Smooth muscle cell (in vitro differentiated cells): Measurements from ENCODE around the gene PIK3C2G. TPM values are rescaled to one million over a fixed set of nuclear protein-coding genes. Genes with fewer than 3 reads are reported as not detected.

Source experiments
- DNase-seq: peaks from one replicate; lab custom pipeline; 2025; ENCODE audit not compliant: unreplicated experiment; lab: John Stamatoyannopoulos, UW
- H2AFZ ChIP-seq: fragments of 200-600 bp; sonication (generic); 2 replicates; pipeline ENCODE4 v1.6.0; 2016; ENCODE audit warnings: antibody characterized with exemption, low read depth, mild to moderate bottlenecking
- H3F3A ChIP-seq: fragments of 200-600 bp; sonication (generic); 2 replicates; pipeline ENCODE4 v1.6.0; 2017; ENCODE audit warnings: antibody characterized with exemption, low read depth
- H3K27ac ChIP-seq: fragments of 200-600 bp; sonication (generic); 2 replicates; pipeline ENCODE4 v1.5.1; 2016; ENCODE audit warnings: low read depth, mild to moderate bottlenecking
- H3K27me3 ChIP-seq: fragments of 200-600 bp; sonication (generic); 2 replicates; pipeline ENCODE4 v1.6.1; 2016; ENCODE audit warnings: low read depth, mild to moderate bottlenecking
- H3K36me3 ChIP-seq: fragments of 200-600 bp; sonication (generic); 2 replicates; pipeline ENCODE4 v1.5.1; 2016; ENCODE audit warnings: low read depth
- H3K4me1 ChIP-seq: fragments of 200-600 bp; sonication (generic); 2 replicates; pipeline ENCODE4 v1.5.1; 2016; ENCODE audit warnings: low read depth
- H3K4me2 ChIP-seq: fragments of 200-600 bp; sonication (generic); 2 replicates; pipeline ENCODE4 v1.6.0; 2016; ENCODE audit warnings: mild to moderate bottlenecking
- H3K4me3 ChIP-seq: fragments of 200-600 bp; sonication (generic); 2 replicates; pipeline ENCODE4 v1.5.1; 2016; ENCODE audit warnings: mild to moderate bottlenecking
- H3K79me2 ChIP-seq: fragments of 200-600 bp; sonication (generic); 2 replicates; pipeline ENCODE4 v1.6.0; 2016; ENCODE audit warnings: low read depth, mild to moderate bottlenecking
- H3K9ac ChIP-seq: fragments of 200-600 bp; sonication (generic); 2 replicates; pipeline ENCODE4 v1.6.0; 2016; ENCODE audit warnings: low read depth
- H3K9me3 ChIP-seq: fragments of 200-600 bp; sonication (generic); replicated peaks from 2 replicates; pipeline ENCODE4 v1.5.1; 2016; ENCODE audit warnings: low read depth
- H4K20me1 ChIP-seq: fragments of 200-600 bp; sonication (generic); 2 replicates; pipeline ENCODE4 v1.6.0; 2016; ENCODE audit warnings: low read depth
- CTCF ChIP-seq: fragments of 200-600 bp; sonication (generic); IDR thresholded peaks from 2 replicates; pipeline ENCODE4 v1.5.1; 2017; ENCODE audit warnings: borderline replicate concordance, mild to moderate bottlenecking, antibody characterized with exemption; ENCODE audit not compliant: insufficient read depth, poor library complexity, severe bottlenecking
- WGBS: methylation state at CpG from one replicate; pipeline ENCODE4 v1.1.7; 2016; ENCODE audit warnings: low lambda C conversion rate; 5-methylcytosine and 5-hydroxymethylcytosine counted together
- polyA plus RNA-seq: library from polyadenylated mRNA; unstranded; fragments of >200 nt; fragmentation: Nextera tagmentation; extraction: Ambion mirVana; gene quantifications from 2 replicates; pipeline ENCODE4 v1.2.1, GENCODE V29; 2016
- total RNA-seq: library from RNA; depleted of rRNA; stranded (reverse); fragments of >200 nt; gene quantifications from 2 replicates; pipeline ENCODE4 v1.2.3, GENCODE V29; 2014

The PIK3C2G gene
- total RNA-seq (0.63 and 5.6 TPM in 2 replicates), polyA plus RNA-seq (not detected in 2 replicates)

GRCh38 chr12:18261273-18261672 lies at the start of gene PIK3C2G:
PIK3C2G (plus strand) TSS chr12:18261518; CDS start chr12:18282082, 20,564 bp downstream.
- no peaks in the 10 kb centered on the region for H3K9me3 ChIP-seq
- peak within 1 kb of the TSS; percentile 28 for H3K4me2 ChIP-seq
- 73% methylated on average over 7 of the region's 7 CpGs for WGBS
- TF ChIP-seq CTCF: no peak
- no peaks in the 10 kb centered on the region for H3K79me2 ChIP-seq
- no peak for DNase-seq
- H3K27ac ChIP-seq: no peak within 1 kb of the TSS
- peak within 1 kb of the TSS; percentile 4 for H2AFZ ChIP-seq
- H3K4me1 ChIP-seq: no peaks in the 10 kb centered on the region
- no peaks in the 10 kb centered on the region for H3F3A ChIP-seq
- no peak within 1 kb of the TSS for H3K9ac ChIP-seq
- H4K20me1 ChIP-seq: no peaks in the 10 kb centered on the region
- peaks cover 4% of the 10 kb centered on the region for H3K27me3 ChIP-seq
- H3K4me3 ChIP-seq: peak within 1 kb of the TSS; percentile 25
- no peaks in the 10 kb centered on the region for H3K36me3 ChIP-seq

DNA sequence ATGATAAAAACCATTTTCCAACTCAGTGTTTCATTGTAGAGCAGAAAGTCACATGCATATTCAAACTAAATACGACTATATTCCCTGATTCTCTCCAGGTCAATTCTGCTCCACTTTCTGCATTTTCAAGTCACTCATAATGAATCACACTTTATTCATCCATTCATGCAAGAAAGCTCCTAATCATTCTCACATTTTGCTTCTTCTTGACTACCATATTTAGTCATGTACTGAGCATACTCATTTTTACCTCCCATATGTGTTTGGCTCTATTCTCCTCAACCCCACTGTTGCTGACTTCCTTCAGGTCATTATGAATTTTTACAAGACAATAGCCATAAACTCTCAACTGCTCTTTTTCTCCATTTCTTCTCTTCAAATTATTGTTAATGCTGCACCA lies 43.4 kb upstream of the PIK3C2G start:
- H3K27me3 ChIP-seq: no peaks in the 10 kb centered on the region
- TF ChIP-seq CTCF: no peak
- H3K4me2 ChIP-seq: no peak overlapping the region
- no peaks in the 10 kb centered on the region for H4K20me1 ChIP-seq
- no peaks in the 10 kb centered on the region for H3K79me2 ChIP-seq
- no peaks in the 10 kb centered on the region for H3F3A ChIP-seq
- no peak overlapping the region for H3K9ac ChIP-seq
- H3K4me1 ChIP-seq: no peaks in the 10 kb centered on the region
- H3K4me3 ChIP-seq: no peak overlapping the region
- no peak overlapping the region for H3K27ac ChIP-seq
- H2AFZ ChIP-seq: no peak overlapping the region
- no peaks in the 10 kb centered on the region for H3K9me3 ChIP-seq
- no peaks in the 10 kb centered on the region for H3K36me3 ChIP-seq
- 90% methylated on average over 1 of the region's 1 CpG for WGBS
- DNase-seq: no peak

DNA sequence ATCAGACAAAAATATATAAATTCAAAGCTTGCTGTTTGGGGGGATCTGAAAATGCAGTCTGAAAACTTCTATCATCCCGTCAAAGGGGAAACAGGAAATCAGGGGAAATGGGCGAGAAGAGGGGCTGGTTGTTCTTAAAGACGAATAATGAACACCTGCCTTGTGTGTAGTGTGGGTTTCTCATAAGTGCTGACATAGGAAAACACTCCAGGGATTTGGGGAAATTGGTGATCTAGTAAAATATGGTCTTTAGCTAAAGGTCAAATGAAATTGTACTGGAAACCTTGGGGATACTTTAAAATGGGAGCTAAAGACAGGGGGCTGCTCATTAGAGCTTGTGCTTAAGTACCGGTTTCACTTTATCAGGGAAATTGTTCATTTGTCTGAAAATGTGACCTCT lies 39.6 kb upstream of the PIK3C2G start:
- no peak overlapping the region for H3K4me3 ChIP-seq
- no peaks in the 10 kb centered on the region for H4K20me1 ChIP-seq
- TF ChIP-seq CTCF: no peak
- H3K4me2 ChIP-seq: no peak overlapping the region
- H2AFZ ChIP-seq: no peak overlapping the region
- H3K79me2 ChIP-seq: no peaks in the 10 kb centered on the region
- H3K4me1 ChIP-seq: no peaks in the 10 kb centered on the region
- no peaks in the 10 kb centered on the region for H3K9me3 ChIP-seq
- WGBS: 83% methylated on average over 4 of the region's 4 CpGs
- H3K27me3 ChIP-seq: no peaks in the 10 kb centered on the region
- H3K36me3 ChIP-seq: no peaks in the 10 kb centered on the region
- H3F3A ChIP-seq: no peaks in the 10 kb centered on the region
- DNase-seq: no peak
- no peak overlapping the region for H3K27ac ChIP-seq
- H3K9ac ChIP-seq: no peak overlapping the region

DNA sequence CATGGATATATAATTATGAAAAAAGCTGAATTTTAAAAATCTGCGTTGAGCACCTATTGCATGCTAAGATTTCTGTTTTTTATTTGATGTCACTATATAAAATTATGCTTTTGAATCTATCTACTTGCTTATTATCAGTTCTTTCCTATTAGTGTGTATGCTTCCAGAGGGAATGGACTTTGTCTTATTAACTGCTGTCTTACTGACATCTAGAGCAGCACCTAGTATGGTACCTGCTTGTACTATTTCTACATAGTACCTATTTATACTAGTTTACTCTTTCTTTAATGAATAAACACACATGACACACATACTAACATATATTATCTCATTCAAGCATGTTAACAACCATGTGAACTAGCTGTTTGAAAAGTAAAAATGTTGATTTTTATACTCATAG lies 38.6 kb upstream of the PIK3C2G start:
- DNase-seq: no peak
- Histone ChIP-seq H3K36me3 (no peaks in the 10 kb centered on the region), H3F3A (no peaks in the 10 kb centered on the region), H3K4me3 (no peak overlapping the region), H3K27ac (no peak overlapping the region), H2AFZ (no peak overlapping the region), H4K20me1 (no peaks in the 10 kb centered on the region), H3K4me2 (no peak overlapping the region), H3K9me3 (no peaks in the 10 kb centered on the region), H3K4me1 (no peaks in the 10 kb centered on the region), H3K9ac (no peak overlapping the region), H3K79me2 (no peaks in the 10 kb centered on the region), H3K27me3 (no peaks in the 10 kb centered on the region)
- no peak for TF ChIP-seq CTCF
- 94% methylated on average over 1 of the region's 1 CpG for WGBS
